Measurements from ENCODE around the gene DDX1.

The DDX1 gene

DNA sequence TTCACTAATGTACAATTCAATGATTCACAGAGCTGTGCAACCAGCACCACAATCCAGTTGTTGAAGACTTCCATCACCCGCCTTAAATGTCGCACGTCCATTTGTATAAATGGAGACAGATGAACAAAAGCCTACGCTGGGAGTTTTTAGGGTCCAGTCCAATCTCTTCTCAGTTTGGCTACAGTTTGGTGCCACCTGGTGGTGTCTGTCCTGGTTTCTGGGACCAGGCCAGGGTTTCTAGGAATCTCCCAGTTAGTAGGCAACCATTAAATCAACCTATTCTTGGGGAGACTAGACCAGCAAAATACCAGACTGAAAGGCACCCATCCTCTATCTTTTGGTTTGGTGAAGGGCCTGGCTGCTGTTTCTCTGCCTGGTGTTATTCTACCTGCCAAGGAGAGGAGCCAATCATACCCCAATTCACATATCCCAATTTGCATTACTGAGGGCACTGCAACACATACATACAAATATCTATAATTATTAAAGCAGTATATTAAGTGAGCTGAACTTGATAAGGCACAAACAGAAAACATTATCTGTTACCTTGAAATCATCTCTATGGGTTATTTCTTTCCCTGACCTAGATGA, 3.2 kb upstream of the DDX1 start (continued):
- TF ChIP-seq OSR2 (tag by site-specific recombination; IDR thresholded peaks at IDR 0.05): no peak
- TF ChIP-seq, protein P1, sequence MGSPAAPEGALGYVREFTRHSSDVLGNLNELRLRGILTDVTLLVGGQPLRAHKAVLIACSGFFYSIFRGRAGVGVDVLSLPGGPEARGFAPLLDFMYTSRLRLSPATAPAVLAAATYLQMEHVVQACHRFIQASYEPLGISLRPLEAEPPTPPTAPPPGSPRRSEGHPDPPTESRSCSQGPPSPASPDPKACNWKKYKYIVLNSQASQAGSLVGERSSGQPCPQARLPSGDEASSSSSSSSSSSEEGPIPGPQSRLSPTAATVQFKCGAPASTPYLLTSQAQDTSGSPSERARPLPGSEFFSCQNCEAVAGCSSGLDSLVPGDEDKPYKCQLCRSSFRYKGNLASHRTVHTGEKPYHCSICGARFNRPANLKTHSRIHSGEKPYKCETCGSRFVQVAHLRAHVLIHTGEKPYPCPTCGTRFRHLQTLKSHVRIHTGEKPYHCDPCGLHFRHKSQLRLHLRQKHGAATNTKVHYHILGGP (tag by site-specific recombination; IDR thresholded peaks at IDR 0.05): peak; percentile 51; the same call in 1 of the 2 replicates
- TF ChIP-seq ZEB2 (tag by site-specific recombination; IDR thresholded peaks at IDR 0.05): no peak

DNA sequence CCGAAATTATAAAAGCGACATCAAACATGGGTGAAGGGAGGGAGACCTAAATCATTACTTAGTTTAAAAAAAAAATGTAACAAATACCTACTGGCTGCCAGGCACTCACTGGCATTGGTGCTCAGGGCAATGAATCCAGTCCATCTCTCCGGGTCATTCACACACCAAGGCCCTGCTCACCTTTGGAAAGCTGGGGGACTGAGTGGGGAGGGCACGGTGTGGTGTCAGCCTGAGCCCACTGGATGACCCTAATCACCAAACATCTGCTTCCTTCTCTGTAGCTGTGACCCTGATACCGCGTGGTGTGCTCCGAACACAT, 336 bp upstream of the DDX1 start:
- ChIA-PET POLR2A (no interaction called here), CTCF (interaction anchor here (0.7 kb wide), 1 partner anchor 420 kb away, joined by 3 read pairs; no protein-coding TSS in a partner anchor)
- H3K4me1 ChIP-seq (ENCODE audit: control insufficient read depth, insufficient read depth, low read length): no peaks in the 10 kb centered on the region
- H3K4me3 ChIP-seq (ENCODE audit: low read depth, low read length): peak overlapping the region; percentile 85
- TF ChIP-seq ZNF23 (tag by site-specific recombination; IDR thresholded peaks at IDR 0.05; ENCODE audit: borderline replicate concordance): no peak
- TF ChIP-seq, protein P2, sequence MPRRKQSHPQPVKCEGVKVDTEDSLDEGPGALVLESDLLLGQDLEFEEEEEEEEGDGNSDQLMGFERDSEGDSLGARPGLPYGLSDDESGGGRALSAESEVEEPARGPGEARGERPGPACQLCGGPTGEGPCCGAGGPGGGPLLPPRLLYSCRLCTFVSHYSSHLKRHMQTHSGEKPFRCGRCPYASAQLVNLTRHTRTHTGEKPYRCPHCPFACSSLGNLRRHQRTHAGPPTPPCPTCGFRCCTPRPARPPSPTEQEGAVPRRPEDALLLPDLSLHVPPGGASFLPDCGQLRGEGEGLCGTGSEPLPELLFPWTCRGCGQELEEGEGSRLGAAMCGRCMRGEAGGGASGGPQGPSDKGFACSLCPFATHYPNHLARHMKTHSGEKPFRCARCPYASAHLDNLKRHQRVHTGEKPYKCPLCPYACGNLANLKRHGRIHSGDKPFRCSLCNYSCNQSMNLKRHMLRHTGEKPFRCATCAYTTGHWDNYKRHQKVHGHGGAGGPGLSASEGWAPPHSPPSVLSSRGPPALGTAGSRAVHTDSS (tag by site-specific recombination; IDR thresholded peaks at IDR 0.05): no peak
- TF ChIP-seq, protein P3, sequence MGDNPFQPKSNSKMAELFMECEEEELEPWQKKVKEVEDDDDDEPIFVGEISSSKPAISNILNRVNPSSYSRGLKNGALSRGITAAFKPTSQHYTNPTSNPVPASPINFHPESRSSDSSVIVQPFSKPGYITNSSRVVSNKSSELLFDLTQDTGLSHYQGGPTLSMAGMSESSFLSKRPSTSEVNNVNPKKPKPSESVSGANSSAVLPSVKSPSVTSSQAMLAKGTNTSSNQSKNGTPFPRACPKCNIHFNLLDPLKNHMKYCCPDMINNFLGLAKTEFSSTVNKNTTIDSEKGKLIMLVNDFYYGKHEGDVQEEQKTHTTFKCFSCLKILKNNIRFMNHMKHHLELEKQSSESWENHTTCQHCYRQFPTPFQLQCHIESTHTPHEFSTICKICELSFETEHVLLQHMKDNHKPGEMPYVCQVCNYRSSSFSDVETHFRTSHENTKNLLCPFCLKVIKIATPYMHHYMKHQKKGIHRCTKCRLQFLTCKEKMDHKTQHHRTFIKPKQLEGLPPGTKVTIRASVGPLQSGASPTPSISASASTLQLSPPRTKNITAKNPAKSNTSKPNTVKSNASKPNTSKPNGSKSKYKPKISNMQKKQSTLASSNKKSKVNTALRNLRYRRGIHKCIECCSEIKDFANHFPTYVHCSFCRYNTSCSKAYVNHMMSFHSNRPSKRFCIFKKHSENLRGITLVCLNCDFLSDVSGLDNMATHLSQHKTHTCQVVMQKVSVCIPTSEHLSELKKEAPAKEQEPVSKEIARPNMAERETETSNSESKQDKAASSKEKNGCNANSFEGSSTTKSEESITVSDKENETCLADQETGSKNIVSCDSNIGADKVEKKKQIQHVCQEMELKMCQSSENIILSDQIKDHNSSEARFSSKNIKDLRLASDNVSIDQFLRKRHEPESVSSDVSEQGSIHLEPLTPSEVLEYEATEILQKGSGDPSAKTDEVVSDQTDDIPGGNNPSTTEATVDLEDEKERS (tag by site-specific recombination; IDR thresholded peaks at IDR 0.05): no peak
- TF ChIP-seq TRIM28 (IDR thresholded peaks at IDR 0.05; ENCODE audit: borderline replicate concordance, low read length): no peak
- peak overlapping the region; percentile 82; the same call in 1 of the 2 replicates for H3K27ac ChIP-seq (ENCODE audit: extremely low read depth, low read depth, low read length)
- no peaks in the 10 kb centered on the region for H3K9me3 ChIP-seq (ENCODE audit: control insufficient read depth, insufficient read depth, low read depth, low read length)
- peaks cover 12 to 20% of the 10 kb centered on the region in 2 experiments for H3K36me3 ChIP-seq (ENCODE audit: control insufficient read depth in 2 of 2, insufficient read depth in 1 of 2, low read length in 2 of 2)

DNA sequence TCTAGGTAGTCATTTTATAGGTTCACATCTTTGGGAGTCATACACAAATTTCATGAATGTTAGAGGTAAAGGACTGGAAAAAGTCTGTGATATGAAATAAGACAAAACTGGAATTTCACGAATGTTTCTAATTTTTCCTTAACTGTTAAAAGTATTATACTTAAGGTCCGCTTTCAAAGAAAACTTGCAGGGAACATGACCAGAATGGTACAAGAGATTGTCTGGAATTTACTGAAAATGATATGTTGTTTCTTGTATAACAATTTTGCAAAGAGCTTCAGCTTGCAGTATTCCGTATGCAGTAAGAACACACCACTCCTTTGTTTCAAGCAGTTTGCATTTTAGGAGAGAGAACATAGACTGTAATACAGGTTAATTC, 1.6 kb downstream of the DDX1 start:
- ChIA-PET CTCF (interaction anchor here (0.7 kb wide), 1 partner anchor 558 kb away, joined by 3 read pairs; no protein-coding TSS in a partner anchor), POLR2A (no interaction called here)
- H3K27ac ChIP-seq (ENCODE audit: extremely low read depth, low read depth, low read length): no peak overlapping the region
- no peak overlapping the region for H3K4me3 ChIP-seq (ENCODE audit: low read depth, low read length)
- no peaks in the 10 kb centered on the region for H3K9me3 ChIP-seq (ENCODE audit: control insufficient read depth, insufficient read depth, low read depth, low read length)
- TF ChIP-seq ZNF121 (tag by site-specific recombination; IDR thresholded peaks at IDR 0.05) (no peak), ZNF223 (tag by site-specific recombination; IDR thresholded peaks at IDR 0.05) (no peak), ZNF510 (tag by site-specific recombination; IDR thresholded peaks at IDR 0.05; ENCODE audit: insufficient replicate concordance) (no peak), OSR2 (tag by site-specific recombination; IDR thresholded peaks at IDR 0.05) (no peak), ZNF701 (tag by site-specific recombination; IDR thresholded peaks at IDR 0.05) (no peak), ZNF76 (tag by site-specific recombination; IDR thresholded peaks at IDR 0.05; ENCODE audit: borderline replicate concordance, low read depth) (no peak), ZSCAN23 (tag by site-specific recombination; IDR thresholded peaks at IDR 0.05) (no peak), ZNF169 (tag by site-specific recombination; IDR thresholded peaks at IDR 0.05) (no peak), ZFP41 (tag by site-specific recombination; IDR thresholded peaks at IDR 0.05; ENCODE audit: borderline replicate concordance) (no peak), ZSCAN16 (tag by site-specific recombination; IDR thresholded peaks at IDR 0.05) (no peak), ZNF621 (tag by site-specific recombination; IDR thresholded peaks at IDR 0.05) (no peak)
- TF ChIP-seq, protein P4, sequence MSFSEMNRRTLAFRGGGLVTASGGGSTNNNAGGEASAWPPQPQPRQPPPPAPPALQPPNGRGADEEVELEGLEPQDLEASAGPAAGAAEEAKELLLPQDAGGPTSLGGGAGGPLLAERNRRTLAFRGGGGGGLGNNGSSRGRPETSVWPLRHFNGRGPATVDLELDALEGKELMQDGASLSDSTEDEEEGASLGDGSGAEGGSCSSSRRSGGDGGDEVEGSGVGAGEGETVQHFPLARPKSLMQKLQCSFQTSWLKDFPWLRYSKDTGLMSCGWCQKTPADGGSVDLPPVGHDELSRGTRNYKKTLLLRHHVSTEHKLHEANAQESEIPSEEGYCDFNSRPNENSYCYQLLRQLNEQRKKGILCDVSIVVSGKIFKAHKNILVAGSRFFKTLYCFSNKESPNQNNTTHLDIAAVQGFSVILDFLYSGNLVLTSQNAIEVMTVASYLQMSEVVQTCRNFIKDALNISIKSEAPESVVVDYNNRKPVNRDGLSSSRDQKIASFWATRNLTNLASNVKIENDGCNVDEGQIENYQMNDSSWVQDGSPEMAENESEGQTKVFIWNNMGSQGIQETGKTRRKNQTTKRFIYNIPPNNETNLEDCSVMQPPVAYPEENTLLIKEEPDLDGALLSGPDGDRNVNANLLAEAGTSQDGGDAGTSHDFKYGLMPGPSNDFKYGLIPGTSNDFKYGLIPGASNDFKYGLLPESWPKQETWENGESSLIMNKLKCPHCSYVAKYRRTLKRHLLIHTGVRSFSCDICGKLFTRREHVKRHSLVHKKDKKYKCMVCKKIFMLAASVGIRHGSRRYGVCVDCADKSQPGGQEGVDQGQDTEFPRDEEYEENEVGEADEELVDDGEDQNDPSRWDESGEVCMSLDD (tag by site-specific recombination; IDR thresholded peaks at IDR 0.05): no peak
- TF ChIP-seq, protein P5, sequence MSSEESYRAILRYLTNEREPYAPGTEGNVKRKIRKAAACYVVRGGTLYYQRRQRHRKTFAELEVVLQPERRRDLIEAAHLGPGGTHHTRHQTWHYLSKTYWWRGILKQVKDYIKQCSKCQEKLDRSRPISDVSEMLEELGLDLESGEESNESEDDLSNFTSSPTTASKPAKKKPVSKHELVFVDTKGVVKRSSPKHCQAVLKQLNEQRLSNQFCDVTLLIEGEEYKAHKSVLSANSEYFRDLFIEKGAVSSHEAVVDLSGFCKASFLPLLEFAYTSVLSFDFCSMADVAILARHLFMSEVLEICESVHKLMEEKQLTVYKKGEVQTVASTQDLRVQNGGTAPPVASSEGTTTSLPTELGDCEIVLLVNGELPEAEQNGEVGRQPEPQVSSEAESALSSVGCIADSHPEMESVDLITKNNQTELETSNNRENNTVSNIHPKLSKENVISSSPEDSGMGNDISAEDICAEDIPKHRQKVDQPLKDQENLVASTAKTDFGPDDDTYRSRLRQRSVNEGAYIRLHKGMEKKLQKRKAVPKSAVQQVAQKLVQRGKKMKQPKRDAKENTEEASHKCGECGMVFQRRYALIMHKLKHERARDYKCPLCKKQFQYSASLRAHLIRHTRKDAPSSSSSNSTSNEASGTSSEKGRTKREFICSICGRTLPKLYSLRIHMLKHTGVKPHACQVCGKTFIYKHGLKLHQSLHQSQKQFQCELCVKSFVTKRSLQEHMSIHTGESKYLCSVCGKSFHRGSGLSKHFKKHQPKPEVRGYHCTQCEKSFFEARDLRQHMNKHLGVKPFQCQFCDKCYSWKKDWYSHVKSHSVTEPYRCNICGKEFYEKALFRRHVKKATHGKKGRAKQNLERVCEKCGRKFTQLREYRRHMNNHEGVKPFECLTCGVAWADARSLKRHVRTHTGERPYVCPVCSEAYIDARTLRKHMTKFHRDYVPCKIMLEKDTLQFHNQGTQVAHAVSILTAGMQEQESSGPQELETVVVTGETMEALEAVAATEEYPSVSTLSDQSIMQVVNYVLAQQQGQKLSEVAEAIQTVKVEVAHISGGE (tag by site-specific recombination; conservative IDR thresholded peaks at IDR 0.05; ENCODE audit: low read depth): no peak
- no peaks in the 10 kb centered on the region for H3K4me1 ChIP-seq (ENCODE audit: control insufficient read depth, insufficient read depth, low read length)
- peaks cover 31 to 39% of the 10 kb centered on the region in 2 experiments for H3K36me3 ChIP-seq (ENCODE audit: control insufficient read depth in 2 of 2, insufficient read depth in 1 of 2, low read length in 2 of 2)
